ENCODE data around the gene PTCHD1. TPM values are rescaled to one million over a fixed set of nuclear protein-coding genes. Genes with fewer than 3 reads are reported as not detected.

Gene PTCHD1
- total RNA-seq, 1 experiment from 2014 or later = not detected

DNA sequence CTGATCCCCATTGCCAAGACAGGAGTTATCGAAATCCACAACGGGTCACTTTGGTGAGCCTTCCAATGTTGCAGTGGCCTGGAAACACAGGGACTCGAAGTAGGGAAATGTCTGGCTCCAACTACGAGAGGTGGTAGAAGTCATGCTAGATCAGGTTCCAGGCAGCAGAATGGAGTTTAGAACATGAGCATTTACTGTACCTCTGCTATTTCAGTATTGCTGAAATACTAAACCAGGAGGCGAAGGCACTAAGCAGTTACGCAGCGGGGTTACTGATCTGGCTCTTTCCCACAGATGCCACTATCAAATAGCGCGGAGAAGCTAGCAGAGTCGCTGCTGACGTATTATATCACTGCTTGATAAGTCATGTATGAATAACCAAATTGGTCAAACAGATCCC is 56.3 kb downstream of the PTCHD1 start:
- no peaks in the 10 kb centered on the region for H3K27me3 ChIP-seq (ENCODE audit: insufficient read depth, low read length)
- RAD21 ChIA-PET (ENCODE audit: low non-redundant PET in 1 of 2, low total read pairs in 2 of 2, uncharacterized antibody in 2 of 2, unreplicated experiment in 2 of 2) = no interaction called here
- intact Hi-C loops (cut with micrococcal nuclease) = no loop called here
- H2AFZ ChIP-seq (ENCODE audit: low read depth, low read length, poor library complexity, severe bottlenecking) = no peak overlapping the region
- no peak overlapping the region for H3K27ac ChIP-seq (ENCODE audit: low read depth, low read length)
- no peak overlapping the region for H3K4me3 ChIP-seq (replicated peaks in 1 of 2; ENCODE audit: low read depth in 1 of 2, low read length in 2 of 2)
- H3K9me3 ChIP-seq (ENCODE audit: control insufficient read depth in 1 of 2, insufficient read depth in 1 of 2, low read depth in 1 of 2, low read length in 2 of 2) = no peaks in the 10 kb centered on the region
- no peak for DNase-seq (ENCODE audit: low read depth, low spot score)
- no TSS peak for BruUV-seq (replicated peaks)
- no peaks in the 10 kb centered on the region for H3K9me2 ChIP-seq (ENCODE audit: insufficient read depth)
- H4K20me1 ChIP-seq (ENCODE audit: insufficient read depth) = no peaks in the 10 kb centered on the region
- H3K4me1 ChIP-seq (ENCODE audit: control insufficient read depth in 1 of 2, insufficient read depth in 2 of 2, low read length in 2 of 2) = no peaks in the 10 kb centered on the region
- no peak overlapping the region for H3K9ac ChIP-seq (ENCODE audit: low read length)
- TF ChIP-seq POLR2AphosphoS5 (IDR thresholded peaks at IDR 0.05; ENCODE audit: low read depth, low read length) (no peak), RAD21 (IDR thresholded peaks at IDR 0.05; ENCODE audit: low read depth) (no peak), CEBPB (IDR thresholded peaks at IDR 0.05; ENCODE audit: low read depth) (no peak), EGR1 (IDR thresholded peaks at IDR 0.05; ENCODE audit: low read depth) (no peak), SRF (IDR thresholded peaks at IDR 0.05; ENCODE audit: low read depth) (no peak), SIN3A (IDR thresholded peaks at IDR 0.05; ENCODE audit: low read depth) (no peak), YY1 (IDR thresholded peaks at IDR 0.05; ENCODE audit: extremely low read depth, insufficient replicate concordance, low read depth, low read length) (no peak), EZH2 (IDR thresholded peaks at IDR 0.05) (no peak), ZNF274 (IDR thresholded peaks at IDR 0.05; ENCODE audit: low read depth, low read length) (no peak), TCF7L2 (IDR thresholded peaks at IDR 0.05; ENCODE audit: borderline replicate concordance, extremely low read depth, insufficient read depth, insufficient read length) (no peak), POLR2A (IDR thresholded peaks at IDR 0.05; ENCODE audit: borderline replicate concordance, extremely low read depth, insufficient read depth, insufficient read length) (no peak), ZFX (IDR thresholded peaks at IDR 0.05) (no peak), EZH2phosphoT487 (IDR thresholded peaks at IDR 0.05; ENCODE audit: borderline replicate concordance) (no peak), FOSL1 (IDR thresholded peaks at IDR 0.05; ENCODE audit: low read depth) (no peak), JUND (IDR thresholded peaks at IDR 0.05) (no peak), CBX3 (IDR thresholded peaks at IDR 0.05; ENCODE audit: low read depth) (no peak)
- TF ChIP-seq, protein P1, sequence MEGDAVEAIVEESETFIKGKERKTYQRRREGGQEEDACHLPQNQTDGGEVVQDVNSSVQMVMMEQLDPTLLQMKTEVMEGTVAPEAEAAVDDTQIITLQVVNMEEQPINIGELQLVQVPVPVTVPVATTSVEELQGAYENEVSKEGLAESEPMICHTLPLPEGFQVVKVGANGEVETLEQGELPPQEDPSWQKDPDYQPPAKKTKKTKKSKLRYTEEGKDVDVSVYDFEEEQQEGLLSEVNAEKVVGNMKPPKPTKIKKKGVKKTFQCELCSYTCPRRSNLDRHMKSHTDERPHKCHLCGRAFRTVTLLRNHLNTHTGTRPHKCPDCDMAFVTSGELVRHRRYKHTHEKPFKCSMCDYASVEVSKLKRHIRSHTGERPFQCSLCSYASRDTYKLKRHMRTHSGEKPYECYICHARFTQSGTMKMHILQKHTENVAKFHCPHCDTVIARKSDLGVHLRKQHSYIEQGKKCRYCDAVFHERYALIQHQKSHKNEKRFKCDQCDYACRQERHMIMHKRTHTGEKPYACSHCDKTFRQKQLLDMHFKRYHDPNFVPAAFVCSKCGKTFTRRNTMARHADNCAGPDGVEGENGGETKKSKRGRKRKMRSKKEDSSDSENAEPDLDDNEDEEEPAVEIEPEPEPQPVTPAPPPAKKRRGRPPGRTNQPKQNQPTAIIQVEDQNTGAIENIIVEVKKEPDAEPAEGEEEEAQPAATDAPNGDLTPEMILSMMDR (IDR thresholded peaks at IDR 0.05 in 2 of 3, conservative IDR thresholded peaks at IDR 0.05 in 1 of 3; ENCODE audit: borderline replicate concordance in 1 of 3, insufficient read depth in 1 of 3, low read depth in 2 of 3, low read length in 2 of 3) = no peak
- TF ChIP-seq, protein P2, sequence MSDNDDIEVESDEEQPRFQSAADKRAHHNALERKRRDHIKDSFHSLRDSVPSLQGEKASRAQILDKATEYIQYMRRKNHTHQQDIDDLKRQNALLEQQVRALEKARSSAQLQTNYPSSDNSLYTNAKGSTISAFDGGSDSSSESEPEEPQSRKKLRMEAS (IDR thresholded peaks at IDR 0.05) = no peak
- no peaks in the 10 kb centered on the region for H3K79me2 ChIP-seq (ENCODE audit: insufficient read depth, low read length)
- no peaks in the 10 kb centered on the region for H3K36me3 ChIP-seq (ENCODE audit: control insufficient read depth in 1 of 2, insufficient read depth in 2 of 2, low read length in 2 of 2)
- CTCF ChIA-PET = no interaction called here
- ATAC-seq = no peak
- no peak overlapping the region for H3K4me2 ChIP-seq (ENCODE audit: low read length)
- POLR2A ChIA-PET = no interaction called here
